GM12878 (cell line): ENCODE data around the gene STAMBP. TPM values are rescaled to one million over a fixed set of nuclear protein-coding genes. Genes with fewer than 3 reads are reported as not detected.
A peak's percentile ranks its signal among the peaks of the same experiment; 100 is the strongest.

Experiments
- ATAC-seq: fragments of 200-7000 bp; cut with Tn5 transposase; 3 replicates; pipeline ENCODE4 v1.9.1; 2020; ENCODE audit warnings: mild to moderate bottlenecking, moderate library complexity
- BruUV-seq: library from RNA; stranded (reverse); fragments of 400-500 nt; replicated peaks from 2 replicates; lab custom pipeline; 2021; lab: Mats Ljungman, UMichigan
- CTCF ChIA-PET: fragments of 300-600 bp; sonication (Branson Sonifier 250); formaldehyde crosslinking; extraction: SDS; loops from one replicate; lab custom pipeline; 2021; ENCODE audit warnings: inconsistent platforms; lab: Yijun Ruan, JAX
- POLR2A ChIA-PET: fragments of 350-600 bp; formaldehyde crosslinking; extraction: SDS; loops from one replicate; lab custom pipeline; 2021; ENCODE audit warnings: inconsistent platforms; lab: Charles Lee
- RAD21 ChIA-PET: fragments of 300-600 bp; sonication (Branson Sonifier 250); formaldehyde crosslinking; loops from one replicate; lab custom pipeline; 2023; ENCODE audit warnings: antibody characterized with exemption; ENCODE audit not compliant: unreplicated experiment; lab: Charles Lee
- SMC1A ChIA-PET: fragments of 300-600 bp; sonication (Branson Sonifier 250); formaldehyde crosslinking; loops from one replicate; lab custom pipeline; 2023; ENCODE audit not compliant: unreplicated experiment, uncharacterized antibody; lab: Charles Lee
- DNase-seq: peaks from one replicate; pipeline ENCODE4 v3.0.0-alpha.2; 2011; ENCODE audit warnings: low read depth, low spot score
- FAIRE-seq: peaks from 3 replicates; lab custom pipeline; 2011; peaks lifted over from hg19 to GRCh38; lab: Jason Lieb, UNC
- H2AFZ ChIP-seq: 2 replicates; pipeline ENCODE4 v1.6.0; 2011; ENCODE audit warnings: low read depth, low read length, control low read depth; ENCODE audit not compliant: control insufficient read depth
- H3K27ac ChIP-seq: 2 replicates; pipeline ENCODE4 v1.5.1; 2011; ENCODE audit warnings: control low read depth; ENCODE audit not compliant: control insufficient read depth, insufficient read depth
- H3K27me3 ChIP-seq, 2 experiments: replicated peaks in 1 of 2; 2 replicates each; pipeline versions ENCODE4 v1.6.0 to v1.6.1; 2011; ENCODE audit warnings: low read length in 1 of 2; ENCODE audit not compliant: control insufficient read depth in 2 of 2, insufficient read depth in 2 of 2
- H3K36me3 ChIP-seq, 2 experiments: 2 replicates each; pipeline ENCODE4 v1.5.1; 2011; ENCODE audit warnings: low read length in 1 of 2; ENCODE audit not compliant: control insufficient read depth in 2 of 2, insufficient read depth in 2 of 2
- H3K4me1 ChIP-seq: 2 replicates; pipeline ENCODE4 v1.6.1; 2011; ENCODE audit warnings: mild to moderate bottlenecking, low read length, moderate library complexity, mixed read lengths; ENCODE audit not compliant: control insufficient read depth, insufficient read depth
- H3K4me2 ChIP-seq: 2 replicates; pipeline ENCODE4 v1.6.0; 2011; ENCODE audit warnings: control low read depth; ENCODE audit not compliant: control insufficient read depth, insufficient read depth
- H3K4me3 ChIP-seq: fragments of 200-600 bp; sonication (generic); 2 replicates; pipeline ENCODE4 v1.5.1; 2016
- H3K79me2 ChIP-seq: 2 replicates; pipeline ENCODE4 v1.6.0; 2011; ENCODE audit warnings: low read length; ENCODE audit not compliant: control insufficient read depth, insufficient read depth
- H3K9ac ChIP-seq: 2 replicates; pipeline ENCODE4 v1.8.0; 2011; ENCODE audit warnings: low read length, control low read depth, mixed read lengths; ENCODE audit not compliant: control insufficient read depth, insufficient read depth
- H3K9me3 ChIP-seq: replicated peaks from 3 replicates; pipeline ENCODE4 v1.5.1; 2011; ENCODE audit warnings: mild to moderate bottlenecking, low read length; ENCODE audit not compliant: control insufficient read depth, insufficient read depth
- H4K20me1 ChIP-seq: 2 replicates; pipeline ENCODE4 v1.6.0; 2011; ENCODE audit not compliant: control insufficient read depth, insufficient read depth
- CHD2 ChIP-seq: IDR thresholded peaks from 2 replicates; pipeline ENCODE4 v1.6.1; 2011; ENCODE audit warnings: low read depth, low read length, improper control_type of control experiment, borderline replicate concordance
- MTA3 ChIP-seq: IDR thresholded peaks from 2 replicates; pipeline ENCODE4 v1.6.1; 2012; ENCODE audit warnings: low read length, inconsistent platforms, borderline replicate concordance
- PAX5 ChIP-seq: IDR thresholded peaks from 2 replicates; pipeline ENCODE4 v1.6.1; 2011; ENCODE audit warnings: low read depth, low read length, borderline replicate concordance
- RAD21 ChIP-seq: IDR thresholded peaks from 2 replicates; pipeline ENCODE4 v1.6.1; 2011; ENCODE audit warnings: mild to moderate bottlenecking, low read depth, low read length, moderate library complexity; ENCODE audit not compliant: insufficient read depth
- TBL1XR1 ChIP-seq: IDR thresholded peaks from 2 replicates; pipeline ENCODE4 v1.6.1; 2012; ENCODE audit warnings: low read depth, low read length, improper control_type of control experiment
- WRNIP1 ChIP-seq: IDR thresholded peaks from 2 replicates; pipeline ENCODE4 v1.6.1; 2011; ENCODE audit warnings: low read depth, low read length, improper control_type of control experiment, borderline replicate concordance
- ZBED1 ChIP-seq: IDR thresholded peaks from 2 replicates; pipeline ENCODE4 v1.6.1; 2016; ENCODE audit warnings: borderline replicate concordance
- ZZZ3 ChIP-seq: IDR thresholded peaks from 2 replicates; pipeline ENCODE4 v1.6.1; 2011; ENCODE audit warnings: low read depth; ENCODE audit not compliant: control insufficient read depth, insufficient read length
- WGBS: methylation state at CpG from one replicate; pipeline ENCODE4 v1.1.6; 2016; ENCODE audit warnings: low lambda C conversion rate; ENCODE audit not compliant: insufficient replicate concordance, insufficient coverage; ENCODE audit errors: missing lambda C conversion rate; 5-methylcytosine and 5-hydroxymethylcytosine counted together
- in situ Hi-C: fragments of 300-500 bp; cut with MboI; formaldehyde crosslinking; loops from 9 replicates; pipeline ENCODE4 v1.14.3; 2018; ENCODE audit warnings: mixed read lengths
- intact Hi-C: fragments of 100-400 bp; cut with micrococcal nuclease; formaldehyde crosslinking; loops from one replicate; pipeline ENCODE4 v1.14.2; 2022; ENCODE audit not compliant: unreplicated experiment
- polyA plus RNA-seq, 11 experiments: library from polyadenylated mRNA; depleted of rRNA in 4 of 11; unstranded in 6 of 11; stranded (reverse) in 5 of 11; fragments of >200 nt; fragmentation: Nextera tagmentation in 4 of 11; fragmentation: Illumina TruSeq in 1 of 11; extraction: Ambion mirVana in 4 of 11; extraction: Trizol in 1 of 11; gene quantifications; 1 replicate in 1 of 11; 2 replicates in 10 of 11; pipeline versions ENCODE4 v1.2.1 to v1.2.3, GENCODE V29; 2011 to 2016; ENCODE audit warnings: inconsistent platforms in 2 of 11, missing spikeins in 2 of 11, low read depth in 1 of 11
- total RNA-seq, 4 experiments: library from RNA; depleted of rRNA in 3 of 4; stranded (reverse); fragments of >200 nt in 3 of 4; fragmentation: Illumina TruSeq in 1 of 4; extraction: Trizol in 1 of 4; gene quantifications; 2 replicates each; pipeline versions ENCODE4 v1.2.1 to v1.2.3, GENCODE V29; 2013 to 2021
- TF ChIP-seq, protein P1 (sequence below), 3 experiments: IDR thresholded peaks in 2 of 3; conservative IDR thresholded peaks in 1 of 3; 2 replicates each; pipeline ENCODE4 v1.5.1; 2011; ENCODE audit warnings: low read depth in 3 of 3, low read length in 3 of 3, mild to moderate bottlenecking in 3 of 3, control low read depth in 2 of 3, moderate library complexity in 2 of 3, inconsistent platforms in 1 of 3, mixed read lengths in 1 of 3; ENCODE audit not compliant: control insufficient read depth in 2 of 3, insufficient read depth in 1 of 3; ENCODE audit errors: extremely low read depth in 1 of 3
- TF ChIP-seq, protein P2 (sequence below): IDR thresholded peaks from 2 replicates; pipeline ENCODE4 v1.6.1; 2012; ENCODE audit warnings: improper control_type of control experiment, low read depth, low read length; ENCODE audit not compliant: insufficient replicate concordance

The STAMBP gene
- total and polyA plus RNA-seq, 10 of the 15 experiments (the other 5 are each of a cell fraction or from before 2014, with no cell fraction given): 38.9 to 84.1 (median 69.7) TPM

DNA sequence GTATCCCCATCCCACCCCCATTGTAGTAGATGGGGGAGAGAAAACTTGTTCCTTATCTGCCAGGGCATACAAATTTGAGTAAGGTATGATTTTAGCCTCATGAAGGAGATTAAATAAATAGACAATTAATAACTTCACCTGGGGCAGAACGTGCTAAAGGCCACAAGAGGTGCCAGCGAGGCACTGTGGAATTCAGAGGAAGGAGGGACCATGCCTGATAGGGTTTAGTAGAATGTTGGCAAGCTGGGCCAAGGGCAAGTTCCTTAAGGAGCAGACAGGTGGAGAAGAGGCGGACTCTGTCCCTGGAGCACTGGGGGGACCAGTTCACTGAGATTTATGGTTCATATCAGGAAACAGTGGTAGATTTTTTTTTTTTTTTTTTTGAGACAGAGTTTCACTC is 22.5 kb downstream of the STAMBP start:
- Histone ChIP-seq H3K27me3 (no peaks in the 10 kb centered on the region), H3K79me2 (no peaks in the 10 kb centered on the region), H3K9me3 (no peaks in the 10 kb centered on the region), H3K36me3 (peaks cover 9 to 41% of the 10 kb centered on the region in 2 experiments), H3K4me2 (no peak overlapping the region), H3K4me1 (no peaks in the 10 kb centered on the region), H3K9ac (no peak overlapping the region), H4K20me1 (no peaks in the 10 kb centered on the region), H3K4me3 (no peak overlapping the region), H2AFZ (no peak overlapping the region), H3K27ac (no peak overlapping the region)
- intact Hi-C loops (no loop called here), in situ Hi-C loops (no loop called here)
- WGBS: 73% methylated on average over 3 of the region's 3 CpGs
- no TSS peak for BruUV-seq
- no peak for FAIRE-seq
- no peak for DNase-seq
- CTCF ChIA-PET: interaction anchor here (0.6 to 1.9 kb wide), 2 partner anchors 23 to 27 kb away, joined by 3 to 6 read pairs; partner anchors contain the start of gene STAMBP
- RAD21 ChIA-PET: interaction anchor here (0.7 kb wide), 1 partner anchor 379 kb away, joined by 3 read pairs; no protein-coding TSS in a partner anchor
- POLR2A ChIA-PET: no interaction called here
- TF ChIP-seq PAX5: no peak
- peak; percentile 53 for TF ChIP-seq RAD21
- TF ChIP-seq, protein P1, sequence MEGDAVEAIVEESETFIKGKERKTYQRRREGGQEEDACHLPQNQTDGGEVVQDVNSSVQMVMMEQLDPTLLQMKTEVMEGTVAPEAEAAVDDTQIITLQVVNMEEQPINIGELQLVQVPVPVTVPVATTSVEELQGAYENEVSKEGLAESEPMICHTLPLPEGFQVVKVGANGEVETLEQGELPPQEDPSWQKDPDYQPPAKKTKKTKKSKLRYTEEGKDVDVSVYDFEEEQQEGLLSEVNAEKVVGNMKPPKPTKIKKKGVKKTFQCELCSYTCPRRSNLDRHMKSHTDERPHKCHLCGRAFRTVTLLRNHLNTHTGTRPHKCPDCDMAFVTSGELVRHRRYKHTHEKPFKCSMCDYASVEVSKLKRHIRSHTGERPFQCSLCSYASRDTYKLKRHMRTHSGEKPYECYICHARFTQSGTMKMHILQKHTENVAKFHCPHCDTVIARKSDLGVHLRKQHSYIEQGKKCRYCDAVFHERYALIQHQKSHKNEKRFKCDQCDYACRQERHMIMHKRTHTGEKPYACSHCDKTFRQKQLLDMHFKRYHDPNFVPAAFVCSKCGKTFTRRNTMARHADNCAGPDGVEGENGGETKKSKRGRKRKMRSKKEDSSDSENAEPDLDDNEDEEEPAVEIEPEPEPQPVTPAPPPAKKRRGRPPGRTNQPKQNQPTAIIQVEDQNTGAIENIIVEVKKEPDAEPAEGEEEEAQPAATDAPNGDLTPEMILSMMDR (IDR thresholded peaks at IDR 0.05 in 2 of 3, conservative IDR thresholded peaks at IDR 0.05 in 1 of 3; ENCODE audit: control insufficient read depth in 2 of 3, extremely low read depth in 1 of 3, insufficient read depth in 1 of 3, low read depth in 3 of 3, low read length in 3 of 3): peak; percentile 34 to 48 (median 38)
- SMC1A ChIA-PET: interaction anchor here (1.4 kb wide), 1 partner anchor 53 kb away, joined by 3 read pairs; no protein-coding TSS in a partner anchor
- peak; percentile 71 for ATAC-seq

DNA sequence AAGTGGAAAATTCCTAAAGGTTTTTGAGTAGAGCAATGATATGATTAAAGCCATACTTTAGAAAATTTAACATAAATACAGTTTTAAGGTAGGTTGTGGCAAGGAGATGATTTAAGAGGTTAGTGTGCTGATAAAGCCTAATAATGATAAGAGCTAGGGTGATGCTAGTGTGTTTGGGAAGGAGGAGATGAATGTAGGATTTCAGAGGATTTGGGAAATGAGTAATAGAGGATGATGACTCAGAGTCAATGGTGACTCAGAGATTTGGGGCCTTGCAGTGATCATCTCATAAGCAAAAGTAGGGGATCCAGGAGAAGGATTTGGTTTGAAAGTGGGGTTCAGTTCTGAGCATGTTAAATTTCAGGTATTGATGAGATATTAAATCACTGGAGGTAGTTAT is 23.3 kb downstream of the STAMBP start:
- Histone ChIP-seq H3K4me2 (no peak overlapping the region), H3K27me3 (no peaks in the 10 kb centered on the region), H3K27ac (no peak overlapping the region), H3K4me1 (no peaks in the 10 kb centered on the region), H3K36me3 (peaks cover 11 to 40% of the 10 kb centered on the region in 2 experiments), H2AFZ (no peak overlapping the region), H3K9me3 (no peaks in the 10 kb centered on the region), H3K9ac (no peak overlapping the region), H4K20me1 (no peaks in the 10 kb centered on the region), H3K4me3 (no peak overlapping the region), H3K79me2 (no peaks in the 10 kb centered on the region)
- BruUV-seq: no TSS peak
- ChIA-PET RAD21 (interaction anchor here (0.7 kb wide), 1 partner anchor 378 kb away, joined by 3 read pairs; no protein-coding TSS in a partner anchor), CTCF (interaction anchor here (1.9 kb wide), 1 partner anchor 28 kb away, joined by 6 read pairs; no protein-coding TSS in a partner anchor), POLR2A (no interaction called here), SMC1A (interaction anchor here (0.5 to 1.4 kb wide), 2 partner anchors 52 to 140 kb away, joined by 3 to 4 read pairs; no protein-coding TSS in a partner anchor)
- no peak for ATAC-seq
- DNase-seq: no peak
- FAIRE-seq: no peak
- in situ Hi-C loops (no loop called here), intact Hi-C loops (no loop called here)
- TF ChIP-seq ZBED1 (no peak), ZZZ3 (no peak), WRNIP1 (no peak), MTA3 (no peak), CHD2 (no peak), TBL1XR1 (no peak)
- TF ChIP-seq, protein P2, sequence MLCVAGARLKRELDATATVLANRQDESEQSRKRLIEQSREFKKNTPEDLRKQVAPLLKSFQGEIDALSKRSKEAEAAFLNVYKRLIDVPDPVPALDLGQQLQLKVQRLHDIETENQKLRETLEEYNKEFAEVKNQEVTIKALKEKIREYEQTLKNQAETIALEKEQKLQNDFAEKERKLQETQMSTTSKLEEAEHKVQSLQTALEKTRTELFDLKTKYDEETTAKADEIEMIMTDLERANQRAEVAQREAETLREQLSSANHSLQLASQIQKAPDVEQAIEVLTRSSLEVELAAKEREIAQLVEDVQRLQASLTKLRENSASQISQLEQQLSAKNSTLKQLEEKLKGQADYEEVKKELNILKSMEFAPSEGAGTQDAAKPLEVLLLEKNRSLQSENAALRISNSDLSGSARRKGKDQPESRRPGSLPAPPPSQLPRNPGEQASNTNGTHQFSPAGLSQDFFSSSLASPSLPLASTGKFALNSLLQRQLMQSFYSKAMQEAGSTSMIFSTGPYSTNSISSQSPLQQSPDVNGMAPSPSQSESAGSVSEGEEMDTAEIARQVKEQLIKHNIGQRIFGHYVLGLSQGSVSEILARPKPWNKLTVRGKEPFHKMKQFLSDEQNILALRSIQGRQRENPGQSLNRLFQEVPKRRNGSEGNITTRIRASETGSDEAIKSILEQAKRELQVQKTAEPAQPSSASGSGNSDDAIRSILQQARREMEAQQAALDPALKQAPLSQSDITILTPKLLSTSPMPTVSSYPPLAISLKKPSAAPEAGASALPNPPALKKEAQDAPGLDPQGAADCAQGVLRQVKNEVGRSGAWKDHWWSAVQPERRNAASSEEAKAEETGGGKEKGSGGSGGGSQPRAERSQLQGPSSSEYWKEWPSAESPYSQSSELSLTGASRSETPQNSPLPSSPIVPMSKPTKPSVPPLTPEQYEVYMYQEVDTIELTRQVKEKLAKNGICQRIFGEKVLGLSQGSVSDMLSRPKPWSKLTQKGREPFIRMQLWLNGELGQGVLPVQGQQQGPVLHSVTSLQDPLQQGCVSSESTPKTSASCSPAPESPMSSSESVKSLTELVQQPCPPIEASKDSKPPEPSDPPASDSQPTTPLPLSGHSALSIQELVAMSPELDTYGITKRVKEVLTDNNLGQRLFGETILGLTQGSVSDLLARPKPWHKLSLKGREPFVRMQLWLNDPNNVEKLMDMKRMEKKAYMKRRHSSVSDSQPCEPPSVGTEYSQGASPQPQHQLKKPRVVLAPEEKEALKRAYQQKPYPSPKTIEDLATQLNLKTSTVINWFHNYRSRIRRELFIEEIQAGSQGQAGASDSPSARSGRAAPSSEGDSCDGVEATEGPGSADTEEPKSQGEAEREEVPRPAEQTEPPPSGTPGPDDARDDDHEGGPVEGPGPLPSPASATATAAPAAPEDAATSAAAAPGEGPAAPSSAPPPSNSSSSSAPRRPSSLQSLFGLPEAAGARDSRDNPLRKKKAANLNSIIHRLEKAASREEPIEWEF: no peak
